ENCODE measurements around the gene FOXL3.

DNA sequence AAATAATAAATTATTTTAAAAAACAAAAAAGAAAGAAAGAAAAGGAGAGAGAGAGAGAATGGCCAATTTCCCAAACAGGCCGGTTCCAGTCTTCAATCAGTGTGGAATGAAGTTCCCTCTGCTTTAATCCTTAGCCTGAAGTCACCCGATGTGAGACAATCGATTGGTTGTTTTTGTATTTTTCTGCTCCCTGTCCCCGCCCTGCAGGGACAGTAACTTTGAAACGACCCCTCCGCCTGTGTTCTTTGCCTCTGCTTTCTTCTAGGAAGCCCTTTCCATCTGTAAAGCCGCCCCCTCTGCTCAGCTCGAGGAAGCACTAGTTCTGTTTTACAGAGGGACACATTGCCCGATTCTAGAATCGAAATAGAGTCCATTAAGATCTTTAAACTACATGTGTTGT, 33.4 kb downstream of the FOXL3 start:
- TF ChIP-seq POLR2A (IDR thresholded peaks at IDR 0.05; ENCODE audit: low read depth) (no peak), POLR2AphosphoS5 (IDR thresholded peaks at IDR 0.05) (no peak)
- TF ChIP-seq, protein P1, sequence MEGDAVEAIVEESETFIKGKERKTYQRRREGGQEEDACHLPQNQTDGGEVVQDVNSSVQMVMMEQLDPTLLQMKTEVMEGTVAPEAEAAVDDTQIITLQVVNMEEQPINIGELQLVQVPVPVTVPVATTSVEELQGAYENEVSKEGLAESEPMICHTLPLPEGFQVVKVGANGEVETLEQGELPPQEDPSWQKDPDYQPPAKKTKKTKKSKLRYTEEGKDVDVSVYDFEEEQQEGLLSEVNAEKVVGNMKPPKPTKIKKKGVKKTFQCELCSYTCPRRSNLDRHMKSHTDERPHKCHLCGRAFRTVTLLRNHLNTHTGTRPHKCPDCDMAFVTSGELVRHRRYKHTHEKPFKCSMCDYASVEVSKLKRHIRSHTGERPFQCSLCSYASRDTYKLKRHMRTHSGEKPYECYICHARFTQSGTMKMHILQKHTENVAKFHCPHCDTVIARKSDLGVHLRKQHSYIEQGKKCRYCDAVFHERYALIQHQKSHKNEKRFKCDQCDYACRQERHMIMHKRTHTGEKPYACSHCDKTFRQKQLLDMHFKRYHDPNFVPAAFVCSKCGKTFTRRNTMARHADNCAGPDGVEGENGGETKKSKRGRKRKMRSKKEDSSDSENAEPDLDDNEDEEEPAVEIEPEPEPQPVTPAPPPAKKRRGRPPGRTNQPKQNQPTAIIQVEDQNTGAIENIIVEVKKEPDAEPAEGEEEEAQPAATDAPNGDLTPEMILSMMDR (IDR thresholded peaks at IDR 0.05), result no peak
